ENCODE data around the gene TMEM176B. TPM values are rescaled to one million over a fixed set of nuclear protein-coding genes. Genes with fewer than 3 reads are reported as not detected.

TMEM176B gene
- not detected in 2 replicates for total RNA-seq (2014; rRNA removed; shearing (Covaris generic))
- not detected in 2 replicates for polyA plus RNA-seq (2016; fragmentation: Nextera tagmentation; extraction: Ambion mirVana)

GRCh38 chr7:150799741-150800580, at the start of gene TMEM176B:
TMEM176B (minus strand) TSS chr7:150800364; CDS start chr7:150796569, 3,795 bp downstream.
- no peak within 1 kb of the TSS for H2AFZ ChIP-seq

GRCh38 chr7:150849204-150849775, 49.1 kb upstream of the TMEM176B start:
- Histone ChIP-seq H3K4me3 (no peak overlapping the region), H3K79me2 (ENCODE audit: insufficient read depth) (no peaks in the 10 kb centered on the region), H3K9me3 (ENCODE audit: low read depth) (no peaks in the 10 kb centered on the region), H3K9me2 (ENCODE audit: insufficient read depth) (no peaks in the 10 kb centered on the region), H4K20me1 (ENCODE audit: insufficient read depth) (no peaks in the 10 kb centered on the region), H3K36me3 (ENCODE audit: low read depth) (no peaks in the 10 kb centered on the region), H3K4me2 (ENCODE audit: unreplicated experiment) (no peak overlapping the region), H3K9ac (no peak overlapping the region), H3K4me1 (ENCODE audit: insufficient read depth) (no peaks in the 10 kb centered on the region), H3F3A (ENCODE audit: insufficient read depth) (no peaks in the 10 kb centered on the region), H2AFZ (no peak overlapping the region), H3K27ac (no peak overlapping the region), H3K27me3 (replicated peaks; ENCODE audit: insufficient read depth) (peaks cover 9% of the 10 kb centered on the region; the same call in 1 of the 2 replicates)
- no peak for DNase-seq
- in situ Hi-C loops (cut with MboI): no loop called here
- TF ChIP-seq EZH2 (IDR thresholded peaks at IDR 0.05; ENCODE audit: insufficient read depth, poor library complexity, severe bottlenecking): no peak
- TF ChIP-seq EZH2phosphoT487 (IDR thresholded peaks at IDR 0.05; ENCODE audit: insufficient read depth, low read depth): no peak
- WGBS, 2 experiments (ENCODE audit: low coverage in 1 of 2, low lambda C conversion rate in 2 of 2, missing lambda C conversion rate in 2 of 2): 34 to 38% methylated on average over 10 of the region's 10 CpGs

More at GRCh38 chr7:150799741-150800580, at the start of gene TMEM176B:
- no peak for DNase-seq
- H3K79me2 ChIP-seq (ENCODE audit: insufficient read depth): no peaks in the 10 kb centered on the region
- no peaks in the 10 kb centered on the region for H3K36me3 ChIP-seq (ENCODE audit: low read depth)
- no peak within 1 kb of the TSS for H3K4me3 ChIP-seq
- no peaks in the 10 kb centered on the region for H3K4me1 ChIP-seq (ENCODE audit: insufficient read depth)
- no peak within 1 kb of the TSS for H3K9ac ChIP-seq
- H3K9me3 ChIP-seq (ENCODE audit: low read depth): no peaks in the 10 kb centered on the region
- no peaks in the 10 kb centered on the region for H3K9me2 ChIP-seq (ENCODE audit: insufficient read depth)
- H3K4me2 ChIP-seq (ENCODE audit: unreplicated experiment): no peak within 1 kb of the TSS
- H3K27ac ChIP-seq: no peak within 1 kb of the TSS
- H3F3A ChIP-seq (ENCODE audit: insufficient read depth): no peaks in the 10 kb centered on the region
- TF ChIP-seq EZH2 (IDR thresholded peaks at IDR 0.05; ENCODE audit: insufficient read depth, poor library complexity, severe bottlenecking) (no peak), EZH2phosphoT487 (IDR thresholded peaks at IDR 0.05; ENCODE audit: insufficient read depth, low read depth) (no peak)
- H4K20me1 ChIP-seq (ENCODE audit: insufficient read depth): no peaks in the 10 kb centered on the region
- in situ Hi-C loops (cut with MboI): no loop called here
- H3K27me3 ChIP-seq (replicated peaks; ENCODE audit: insufficient read depth): peaks cover 14% of the 10 kb centered on the region; the same call in 1 of the 2 replicates
- WGBS, 2 experiments (ENCODE audit: low coverage in 1 of 2, low lambda C conversion rate in 2 of 2, missing lambda C conversion rate in 2 of 2): 15 to 17% methylated on average over 44 to 72 of the region's 75 CpGs

- in situ Hi-C loops (cut with MboI): no loop called here
- Histone ChIP-seq H4K20me1 (ENCODE audit: insufficient read depth) (no peaks in the 10 kb centered on the region), H3K9me2 (ENCODE audit: insufficient read depth) (no peaks in the 10 kb centered on the region), H3K27ac (no peak overlapping the region), H3F3A (ENCODE audit: insufficient read depth) (no peaks in the 10 kb centered on the region), H2AFZ (no peak overlapping the region), H3K36me3 (ENCODE audit: low read depth) (no peaks in the 10 kb centered on the region), H3K9ac (no peak overlapping the region), H3K4me3 (no peak overlapping the region), H3K9me3 (ENCODE audit: low read depth) (no peaks in the 10 kb centered on the region), H3K4me1 (ENCODE audit: insufficient read depth) (no peaks in the 10 kb centered on the region), H3K27me3 (replicated peaks; ENCODE audit: insufficient read depth) (peaks cover 9% of the 10 kb centered on the region; the same call in 1 of the 2 replicates), H3K4me2 (ENCODE audit: unreplicated experiment) (no peak overlapping the region), H3K79me2 (ENCODE audit: insufficient read depth) (no peaks in the 10 kb centered on the region)
- WGBS, 2 experiments (ENCODE audit: low coverage in 1 of 2, low lambda C conversion rate in 2 of 2, missing lambda C conversion rate in 2 of 2): 18 to 23% methylated on average over 3 of the region's 3 CpGs
- no peak for TF ChIP-seq EZH2phosphoT487 (IDR thresholded peaks at IDR 0.05; ENCODE audit: insufficient read depth, low read depth)
- no peak for TF ChIP-seq EZH2 (IDR thresholded peaks at IDR 0.05; ENCODE audit: insufficient read depth, poor library complexity, severe bottlenecking)
- no peak for DNase-seq
Observed at GRCh38 chr7:150848561-150849115, 48.5 kb upstream of the TMEM176B start.

- Histone ChIP-seq H3K4me1 (ENCODE audit: insufficient read depth) (no peaks in the 10 kb centered on the region), H3K79me2 (ENCODE audit: insufficient read depth) (no peaks in the 10 kb centered on the region), H3K4me2 (ENCODE audit: unreplicated experiment) (no peak overlapping the region), H3K4me3 (no peak overlapping the region), H3K9me3 (ENCODE audit: low read depth) (no peaks in the 10 kb centered on the region), H3K9me2 (ENCODE audit: insufficient read depth) (no peaks in the 10 kb centered on the region), H4K20me1 (ENCODE audit: insufficient read depth) (no peaks in the 10 kb centered on the region), H3K9ac (no peak overlapping the region), H3K27me3 (replicated peaks; ENCODE audit: insufficient read depth) (peaks cover 9% of the 10 kb centered on the region; the same call in 1 of the 2 replicates), H3F3A (ENCODE audit: insufficient read depth) (no peaks in the 10 kb centered on the region), H2AFZ (no peak overlapping the region), H3K27ac (no peak overlapping the region), H3K36me3 (ENCODE audit: low read depth) (no peaks in the 10 kb centered on the region)
- WGBS, 2 experiments (ENCODE audit: low coverage in 1 of 2, low lambda C conversion rate in 2 of 2, missing lambda C conversion rate in 2 of 2): 50 to 52% methylated on average over 6 to 8 of the region's 8 CpGs
- in situ Hi-C loops (cut with MboI): no loop called here
- no peak for DNase-seq
- TF ChIP-seq EZH2 (IDR thresholded peaks at IDR 0.05; ENCODE audit: insufficient read depth, poor library complexity, severe bottlenecking) (no peak), EZH2phosphoT487 (IDR thresholded peaks at IDR 0.05; ENCODE audit: insufficient read depth, low read depth) (no peak)
Observed at GRCh38 chr7:150848111-150848510, 47.9 kb upstream of the TMEM176B start.
